ENCODE results near the gene RD3L. TPM values are rescaled to one million over a fixed set of nuclear protein-coding genes. Genes with fewer than 3 reads are reported as not detected.
A peak's percentile ranks its signal among the peaks of the same experiment; 100 is the strongest.
"Not testable (repeated sequence)": the region's sequence is repeated elsewhere in the genome, so short reads cannot be mapped to it uniquely, and the experiment has no call there.

RD3L gene
- total and polyA plus RNA-seq, 2 of the 13 experiments (the other 11 are each of a cell fraction or from before 2014, with no cell fraction given) = not detected

DNA sequence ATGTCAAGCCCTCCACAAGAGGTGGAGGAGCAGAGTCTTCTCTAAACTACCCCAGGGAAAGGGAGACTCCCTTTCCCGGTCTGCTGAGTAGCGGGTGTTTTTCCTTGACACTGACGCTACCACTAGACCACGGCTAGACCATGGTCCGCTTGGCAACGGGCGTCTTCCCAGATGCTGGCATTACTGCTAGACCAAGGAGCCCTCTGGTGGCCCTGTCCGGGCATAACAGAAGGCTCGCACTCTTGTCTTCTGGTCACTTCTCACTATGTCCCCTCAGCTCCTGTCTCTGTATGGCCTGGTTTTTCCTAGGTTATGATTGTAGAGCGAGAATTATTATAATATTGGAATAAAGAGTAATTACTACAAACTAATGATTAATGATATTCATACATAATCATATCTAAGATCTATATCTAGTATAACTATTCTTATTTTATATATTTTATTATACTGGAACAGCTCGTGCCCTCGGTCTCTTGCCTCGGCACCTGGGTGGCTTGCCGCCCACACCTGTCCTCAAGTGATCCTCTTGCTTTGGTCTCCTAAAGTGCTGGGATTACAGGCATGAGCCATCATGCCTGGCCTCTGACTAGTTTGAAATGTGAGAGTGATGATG, 38.4 kb upstream of the RD3L start:
- DNase-seq (ENCODE audit: low spot score); H3K4me1 ChIP-seq (ENCODE audit: insufficient read depth, low read length); H3K79me2 ChIP-seq (ENCODE audit: insufficient read depth, low read length); H3K9me3 ChIP-seq (ENCODE audit: low read length); H2AFZ ChIP-seq (ENCODE audit: low read length); BruUV-seq (replicated peaks); POLR2A ChIA-PET; H3K27ac ChIP-seq (ENCODE audit: extremely low read length, insufficient read depth, low read length); H3K9ac ChIP-seq (ENCODE audit: insufficient read depth, low read depth, low read length); ATAC-seq; H3K27me3 ChIP-seq (ENCODE audit: control insufficient read depth in 1 of 2, insufficient read depth in 2 of 2, low read length in 2 of 2); H3K4me3 ChIP-seq (replicated peaks in 1 of 3; ENCODE audit: insufficient read depth in 1 of 3, low read depth in 2 of 3, low read length in 3 of 3); H4K20me1 ChIP-seq (ENCODE audit: insufficient read depth, low read length); H3K36me3 ChIP-seq (replicated peaks in 1 of 2; ENCODE audit: control insufficient read depth in 1 of 2, insufficient read depth in 2 of 2, low read length in 2 of 2): not testable (repeated sequence)
- TF ChIP-seq STAG1 (CRISPR knock-in tag; IDR thresholded peaks at IDR 0.05) = peak; percentile 92
- peak; percentile 46 for TF ChIP-seq SMC3 (IDR thresholded peaks at IDR 0.05; ENCODE audit: low read length)
- TF ChIP-seq RAD21 (CRISPR knock-in tag; IDR thresholded peaks at IDR 0.05) = peak; percentile 77
- TF ChIP-seq, protein P1, sequence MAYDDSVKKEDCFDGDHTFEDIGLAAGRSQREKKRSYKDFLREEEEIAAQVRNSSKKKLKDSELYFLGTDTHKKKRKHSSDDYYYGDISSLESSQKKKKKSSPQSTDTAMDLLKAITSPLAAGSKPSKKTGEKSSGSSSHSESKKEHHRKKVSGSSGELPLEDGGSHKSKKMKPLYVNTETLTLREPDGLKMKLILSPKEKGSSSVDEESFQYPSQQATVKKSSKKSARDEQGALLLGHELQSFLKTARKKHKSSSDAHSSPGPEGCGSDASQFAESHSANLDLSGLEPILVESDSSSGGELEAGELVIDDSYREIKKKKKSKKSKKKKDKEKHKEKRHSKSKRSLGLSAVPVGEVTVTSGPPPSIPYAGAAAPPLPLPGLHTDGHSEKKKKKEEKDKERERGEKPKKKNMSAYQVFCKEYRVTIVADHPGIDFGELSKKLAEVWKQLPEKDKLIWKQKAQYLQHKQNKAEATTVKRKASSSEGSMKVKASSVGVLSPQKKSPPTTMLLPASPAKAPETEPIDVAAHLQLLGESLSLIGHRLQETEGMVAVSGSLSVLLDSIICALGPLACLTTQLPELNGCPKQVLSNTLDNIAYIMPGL (CRISPR knock-in tag; IDR thresholded peaks at IDR 0.05; ENCODE audit: borderline replicate concordance in 1 of 2, low read depth in 1 of 2) = 0 out of 4 replicates have a peak, but pooled peaks of 1 of the 2 experiments have one; percentile 35
- TF ChIP-seq, protein P2, sequence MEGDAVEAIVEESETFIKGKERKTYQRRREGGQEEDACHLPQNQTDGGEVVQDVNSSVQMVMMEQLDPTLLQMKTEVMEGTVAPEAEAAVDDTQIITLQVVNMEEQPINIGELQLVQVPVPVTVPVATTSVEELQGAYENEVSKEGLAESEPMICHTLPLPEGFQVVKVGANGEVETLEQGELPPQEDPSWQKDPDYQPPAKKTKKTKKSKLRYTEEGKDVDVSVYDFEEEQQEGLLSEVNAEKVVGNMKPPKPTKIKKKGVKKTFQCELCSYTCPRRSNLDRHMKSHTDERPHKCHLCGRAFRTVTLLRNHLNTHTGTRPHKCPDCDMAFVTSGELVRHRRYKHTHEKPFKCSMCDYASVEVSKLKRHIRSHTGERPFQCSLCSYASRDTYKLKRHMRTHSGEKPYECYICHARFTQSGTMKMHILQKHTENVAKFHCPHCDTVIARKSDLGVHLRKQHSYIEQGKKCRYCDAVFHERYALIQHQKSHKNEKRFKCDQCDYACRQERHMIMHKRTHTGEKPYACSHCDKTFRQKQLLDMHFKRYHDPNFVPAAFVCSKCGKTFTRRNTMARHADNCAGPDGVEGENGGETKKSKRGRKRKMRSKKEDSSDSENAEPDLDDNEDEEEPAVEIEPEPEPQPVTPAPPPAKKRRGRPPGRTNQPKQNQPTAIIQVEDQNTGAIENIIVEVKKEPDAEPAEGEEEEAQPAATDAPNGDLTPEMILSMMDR (CRISPR knock-in tag; IDR thresholded peaks at IDR 0.05) = peak; percentile 83
- TF ChIP-seq, protein P3, sequence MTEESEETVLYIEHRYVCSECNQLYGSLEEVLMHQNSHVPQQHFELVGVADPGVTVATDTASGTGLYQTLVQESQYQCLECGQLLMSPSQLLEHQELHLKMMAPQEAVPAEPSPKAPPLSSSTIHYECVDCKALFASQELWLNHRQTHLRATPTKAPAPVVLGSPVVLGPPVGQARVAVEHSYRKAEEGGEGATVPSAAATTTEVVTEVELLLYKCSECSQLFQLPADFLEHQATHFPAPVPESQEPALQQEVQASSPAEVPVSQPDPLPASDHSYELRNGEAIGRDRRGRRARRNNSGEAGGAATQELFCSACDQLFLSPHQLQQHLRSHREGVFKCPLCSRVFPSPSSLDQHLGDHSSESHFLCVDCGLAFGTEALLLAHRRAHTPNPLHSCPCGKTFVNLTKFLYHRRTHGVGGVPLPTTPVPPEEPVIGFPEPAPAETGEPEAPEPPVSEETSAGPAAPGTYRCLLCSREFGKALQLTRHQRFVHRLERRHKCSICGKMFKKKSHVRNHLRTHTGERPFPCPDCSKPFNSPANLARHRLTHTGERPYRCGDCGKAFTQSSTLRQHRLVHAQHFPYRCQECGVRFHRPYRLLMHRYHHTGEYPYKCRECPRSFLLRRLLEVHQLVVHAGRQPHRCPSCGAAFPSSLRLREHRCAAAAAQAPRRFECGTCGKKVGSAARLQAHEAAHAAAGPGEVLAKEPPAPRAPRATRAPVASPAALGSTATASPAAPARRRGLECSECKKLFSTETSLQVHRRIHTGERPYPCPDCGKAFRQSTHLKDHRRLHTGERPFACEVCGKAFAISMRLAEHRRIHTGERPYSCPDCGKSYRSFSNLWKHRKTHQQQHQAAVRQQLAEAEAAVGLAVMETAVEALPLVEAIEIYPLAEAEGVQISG (CRISPR knock-in tag; IDR thresholded peaks at IDR 0.05) = peak; percentile 33; the same call in 1 of the 2 replicates
- TF ChIP-seq KDM2A (CRISPR knock-in tag; IDR thresholded peaks at IDR 0.05; ENCODE audit: borderline replicate concordance, low read depth) = peak; percentile 30; the same call in 1 of the 2 replicates
- peak; percentile 34 for FAIRE-seq
- peak overlapping the region; percentile 23; the same call in 1 of the 2 replicates for H3K4me2 ChIP-seq (ENCODE audit: low read depth, low read length)
- CTCF ChIA-PET (ENCODE audit: low intra/inter-chr PET ratio, low total read pairs) = interaction anchor here (0.8 to 1.7 kb wide), 3 partner anchors 80 to 173 kb away, joined by 3 to 6 read pairs (median 4); no protein-coding TSS in a partner anchor
- in situ Hi-C loops (cut with HindIII; ENCODE audit: extremely low pct_ligation_motif_present, low pct_unique_long_range_greater_than_20kb) (loop anchor here (5.0 kb wide), 1 partner anchor 78 kb away; no protein-coding TSS in a partner anchor), intact Hi-C loops (cut with micrococcal nuclease; ENCODE audit: unreplicated experiment) (loop anchor here (1.0 kb wide), 2 partner anchors 57 to 172 kb away; no protein-coding TSS in a partner anchor)
- WGBS (ENCODE audit: low lambda C conversion rate) = 17% methylated on average over 14 of the region's 14 CpGs
